ENCODE measurements around the gene PRXL2A. TPM values are rescaled to one million over a fixed set of nuclear protein-coding genes. Genes with fewer than 3 reads are reported as not detected.
A peak's percentile ranks its signal among the peaks of the same experiment; 100 is the strongest.
"Not testable (repeated sequence)": the region's sequence is repeated elsewhere in the genome, so short reads cannot be mapped to it uniquely, and the experiment has no call there.

The PRXL2A gene
- 52.9 TPM for total RNA-seq
- long read RNA-seq, full-length matches to known transcripts, result 77 of 83 reads
- long read RNA-seq, partial matches to known transcripts, result 0 of 83 reads
- long read RNA-seq, other reads (novel, unspliced or antisense), result 6 of 83 reads

GRCh38 chr10:80408242-80409101 lies at the start of gene PRXL2A:
TSS of gene PRXL2A (plus strand) at chr10:80408551. CDS start at chr10:80420468, 11,917 bp downstream.
- ATAC-seq (peak; percentile 95), DNase-seq (peak; percentile 95)
- peaks cover 30% of the 10 kb centered on the region for H3K4me1 ChIP-seq
- peak within 1 kb of the TSS; percentile 47 for H3K27ac ChIP-seq
- no peaks in the 10 kb centered on the region for H3K36me3 ChIP-seq
- no peaks in the 10 kb centered on the region for H3K27me3 ChIP-seq
- TF ChIP-seq, protein P1, sequence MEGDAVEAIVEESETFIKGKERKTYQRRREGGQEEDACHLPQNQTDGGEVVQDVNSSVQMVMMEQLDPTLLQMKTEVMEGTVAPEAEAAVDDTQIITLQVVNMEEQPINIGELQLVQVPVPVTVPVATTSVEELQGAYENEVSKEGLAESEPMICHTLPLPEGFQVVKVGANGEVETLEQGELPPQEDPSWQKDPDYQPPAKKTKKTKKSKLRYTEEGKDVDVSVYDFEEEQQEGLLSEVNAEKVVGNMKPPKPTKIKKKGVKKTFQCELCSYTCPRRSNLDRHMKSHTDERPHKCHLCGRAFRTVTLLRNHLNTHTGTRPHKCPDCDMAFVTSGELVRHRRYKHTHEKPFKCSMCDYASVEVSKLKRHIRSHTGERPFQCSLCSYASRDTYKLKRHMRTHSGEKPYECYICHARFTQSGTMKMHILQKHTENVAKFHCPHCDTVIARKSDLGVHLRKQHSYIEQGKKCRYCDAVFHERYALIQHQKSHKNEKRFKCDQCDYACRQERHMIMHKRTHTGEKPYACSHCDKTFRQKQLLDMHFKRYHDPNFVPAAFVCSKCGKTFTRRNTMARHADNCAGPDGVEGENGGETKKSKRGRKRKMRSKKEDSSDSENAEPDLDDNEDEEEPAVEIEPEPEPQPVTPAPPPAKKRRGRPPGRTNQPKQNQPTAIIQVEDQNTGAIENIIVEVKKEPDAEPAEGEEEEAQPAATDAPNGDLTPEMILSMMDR (IDR thresholded peaks at IDR 0.05), result no peak
- no peaks in the 10 kb centered on the region for H3K9me3 ChIP-seq
- H3K4me3 ChIP-seq, result peak within 1 kb of the TSS; percentile 74
- intact Hi-C loops (cut with DNase I), result no loop called here

- H3K4me1 ChIP-seq; intact Hi-C loops (cut with DNase I); H3K36me3 ChIP-seq; ATAC-seq; H3K9me3 ChIP-seq; H3K4me3 ChIP-seq; DNase-seq; H3K27ac ChIP-seq: not testable (repeated sequence)
- peaks cover 30% of the 10 kb centered on the region for H3K27me3 ChIP-seq
Observed at GRCh38 chr10:80358925-80359324, 49.4 kb upstream of the PRXL2A start.

- Histone ChIP-seq H3K36me3 (no peaks in the 10 kb centered on the region), H3K9me3 (no peaks in the 10 kb centered on the region), H3K27ac (no peak overlapping the region), H3K27me3 (peaks cover 28% of the 10 kb centered on the region), H3K4me1 (peaks cover 8% of the 10 kb centered on the region), H3K4me3 (no peak overlapping the region)
- TF ChIP-seq, protein P1 (IDR thresholded peaks at IDR 0.05), result no peak
- ATAC-seq, result no peak
- intact Hi-C loops (cut with DNase I), result no loop called here
- DNase-seq, result no peak
Observed at GRCh38 chr10:80359644-80360043, 48.7 kb upstream of the PRXL2A start.

DNA sequence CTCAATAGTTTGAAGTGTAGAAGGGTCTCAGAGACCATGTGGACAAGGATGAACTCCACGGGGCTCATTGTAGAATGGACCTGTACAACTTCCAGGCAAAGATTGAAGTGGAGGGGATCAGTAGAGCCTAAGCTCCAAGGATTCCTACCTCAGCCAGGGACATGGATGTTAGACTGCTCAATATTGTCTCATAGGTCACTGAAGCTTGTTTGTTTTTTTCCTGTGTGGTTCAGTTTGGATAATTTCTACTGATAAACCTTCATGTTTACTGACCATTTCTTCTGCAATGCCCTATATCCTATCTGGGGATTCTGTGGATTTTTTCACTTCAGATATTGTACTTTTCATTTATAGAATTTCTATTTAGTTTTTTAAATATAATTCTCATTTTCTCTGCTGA lies 42.8 kb upstream of the PRXL2A start:
- Histone ChIP-seq H3K27me3 (no peaks in the 10 kb centered on the region), H3K4me1 (no peaks in the 10 kb centered on the region), H3K9me3 (peaks cover 10% of the 10 kb centered on the region), H3K36me3 (no peaks in the 10 kb centered on the region), H3K4me3 (no peak overlapping the region), H3K27ac (no peak overlapping the region)
- ATAC-seq, result no peak
- intact Hi-C loops (cut with DNase I), result no loop called here
- TF ChIP-seq, protein P1 (IDR thresholded peaks at IDR 0.05), result no peak
- DNase-seq, result no peak

DNA sequence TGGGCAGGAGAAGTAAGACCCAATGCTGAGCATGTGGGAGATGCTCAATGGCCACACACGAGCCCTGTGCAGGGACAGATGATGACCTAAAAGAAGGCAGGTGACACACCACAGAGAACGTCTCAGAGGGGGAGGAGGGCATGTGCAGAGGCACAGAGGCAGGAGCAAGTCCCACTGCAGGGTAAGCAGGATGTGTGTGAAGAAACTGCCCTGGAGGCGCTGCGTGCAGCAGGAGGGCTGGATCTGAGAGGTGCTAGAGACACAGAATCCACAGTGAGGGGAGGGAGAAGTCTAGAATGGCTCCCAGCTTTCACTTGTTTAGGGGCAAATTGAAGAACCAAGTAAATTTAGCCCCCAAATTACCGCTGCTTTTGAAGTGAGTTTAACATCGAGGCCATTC lies 36.9 kb upstream of the PRXL2A start:
- Histone ChIP-seq H3K9me3 (peaks cover 6% of the 10 kb centered on the region), H3K4me1 (no peaks in the 10 kb centered on the region), H3K27me3 (no peaks in the 10 kb centered on the region), H3K27ac (no peak overlapping the region), H3K36me3 (no peaks in the 10 kb centered on the region), H3K4me3 (no peak overlapping the region)
- TF ChIP-seq, protein P1 (IDR thresholded peaks at IDR 0.05), result no peak
- intact Hi-C loops (cut with DNase I), result no loop called here
- ATAC-seq (no peak), DNase-seq (no peak)

DNA sequence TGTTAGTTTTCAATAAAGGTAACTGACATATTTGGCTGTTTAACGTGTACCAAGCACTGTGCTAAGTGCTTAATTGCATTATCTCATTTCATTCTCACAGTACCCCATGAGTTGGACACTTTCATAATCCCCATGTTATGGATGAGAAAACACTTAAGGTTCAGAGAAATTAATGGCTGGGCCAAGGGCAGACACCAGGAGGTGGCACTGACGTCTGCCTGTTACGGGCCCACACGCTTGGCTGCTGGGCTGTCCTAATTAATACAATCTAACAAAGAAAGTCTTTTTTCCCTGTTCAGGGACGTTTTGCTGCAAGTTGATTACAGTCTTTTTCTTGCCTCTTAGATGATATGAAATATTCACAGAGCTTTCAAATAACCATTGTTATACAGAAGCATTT lies 35.7 kb upstream of the PRXL2A start:
- ATAC-seq (no peak), DNase-seq (no peak)
- intact Hi-C loops (cut with DNase I), result no loop called here
- H3K27ac ChIP-seq, result no peak overlapping the region
- TF ChIP-seq, protein P1 (IDR thresholded peaks at IDR 0.05), result no peak
- peaks cover 3% of the 10 kb centered on the region for H3K9me3 ChIP-seq
- no peaks in the 10 kb centered on the region for H3K4me1 ChIP-seq
- H3K4me3 ChIP-seq, result no peak overlapping the region
- H3K36me3 ChIP-seq, result no peaks in the 10 kb centered on the region
- H3K27me3 ChIP-seq, result no peaks in the 10 kb centered on the region
